Inflammatory macrophage treated with lipopolysaccharide for 1 hour (primary cell): ENCODE results near the gene PLA2G1B.
A peak's percentile ranks its signal among the peaks of the same experiment; 100 is the strongest.

Experiments
- DNase-seq, 2 donors: peaks; one replicate each; pipeline ENCODE4 v3.0.0-alpha.2; 2020 to 2022

PLA2G1B gene

DNA sequence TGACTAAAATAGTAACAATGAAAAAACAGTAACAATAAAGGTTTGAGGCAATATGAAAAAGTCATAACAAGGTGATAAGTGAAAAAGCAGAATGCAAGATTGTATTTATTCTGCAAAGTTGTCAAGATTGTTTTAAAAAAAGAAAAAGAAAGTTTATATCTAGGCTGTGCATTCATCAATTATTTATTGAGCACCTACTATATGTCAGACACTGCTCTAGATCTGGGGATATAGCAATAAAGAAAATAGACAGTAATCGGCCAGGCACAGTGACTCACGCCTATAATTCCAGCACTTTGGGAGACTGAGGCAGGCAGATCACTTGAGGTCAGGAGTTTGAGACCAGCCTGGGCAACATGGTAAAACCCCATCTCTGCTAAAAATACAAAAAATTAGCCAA is 3.8 kb downstream of the PLA2G1B start:
- DNase-seq, result no peak

- no peak for DNase-seq
Measured at GRCh38 chr12:120321382-120322202, 6.0 kb downstream of the PLA2G1B start.

- peak; percentile 99 for DNase-seq
Measured at GRCh38 chr12:120317224-120318105, 10.1 kb downstream of the PLA2G1B start.

- DNase-seq, result no peak
Measured at GRCh38 chr12:120316798-120317223, 10.8 kb downstream of the PLA2G1B start.

- no peak for DNase-seq
Measured at GRCh38 chr12:120314220-120314619, 13.4 kb downstream of the PLA2G1B start.

- peak; percentile 90 to 97 for DNase-seq
Measured at GRCh38 chr12:120301962-120302815, 25.4 kb downstream of the PLA2G1B start, which contains the start of gene SIRT4. Gene SIRT4 (plus strand): TSS chr12:120302321. CDS start chr12:120303562, 1,241 bp downstream.

DNA sequence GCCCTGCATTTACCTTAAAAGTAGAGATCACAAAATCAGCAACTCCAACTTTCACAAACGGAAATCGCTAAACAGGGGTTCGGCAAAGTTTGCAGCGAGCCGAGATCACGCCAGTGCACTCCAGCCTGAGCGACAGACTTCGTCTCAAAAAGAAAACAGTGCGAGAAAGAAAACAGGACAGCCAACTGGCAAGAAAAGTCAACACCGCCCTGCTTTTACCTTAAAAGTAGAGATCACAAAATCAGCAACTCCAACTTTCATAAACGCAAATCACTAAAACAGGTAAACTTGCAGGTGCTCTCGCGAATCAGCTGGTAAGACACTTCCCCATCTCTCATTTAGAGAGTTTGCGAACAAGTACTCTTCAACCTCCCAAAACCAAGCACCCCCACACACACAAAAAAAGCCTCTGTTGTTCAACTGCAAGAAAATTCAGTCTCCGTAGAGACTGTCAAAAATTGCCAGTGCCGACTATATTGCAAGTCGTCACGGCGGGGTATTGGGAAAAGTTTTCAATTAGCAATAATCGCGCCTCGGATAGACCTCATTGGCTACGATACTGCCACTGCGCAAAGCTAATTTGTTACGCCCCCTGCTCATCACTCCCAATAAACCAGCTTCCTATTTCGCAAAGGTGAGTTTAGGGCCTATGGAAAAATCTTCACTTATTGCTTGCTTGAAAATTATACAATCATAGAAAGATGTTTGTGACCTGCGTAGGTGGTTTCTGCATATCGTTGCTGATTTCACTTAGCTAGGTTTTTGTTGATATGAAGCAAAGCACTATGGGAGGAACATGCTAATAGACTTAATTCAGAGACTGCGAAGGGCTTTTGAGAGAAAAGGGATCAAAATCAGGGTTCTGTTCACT is 34.7 kb downstream of the PLA2G1B start, which contains the start of gene RNU4-1:
RNU4-1 (minus strand) TSS at position 577 of the 871 bp plus-strand sequence.
- peak; percentile 96 to 97 for DNase-seq

- no peak for DNase-seq
Measured at GRCh38 chr12:120292411-120292660, 35.2 kb downstream of the PLA2G1B start.

GRCh38 chr12:120290609-120291305 is 36.8 kb downstream of the PLA2G1B start:
- DNase-seq, result peak; percentile 38 to 43

DNA sequence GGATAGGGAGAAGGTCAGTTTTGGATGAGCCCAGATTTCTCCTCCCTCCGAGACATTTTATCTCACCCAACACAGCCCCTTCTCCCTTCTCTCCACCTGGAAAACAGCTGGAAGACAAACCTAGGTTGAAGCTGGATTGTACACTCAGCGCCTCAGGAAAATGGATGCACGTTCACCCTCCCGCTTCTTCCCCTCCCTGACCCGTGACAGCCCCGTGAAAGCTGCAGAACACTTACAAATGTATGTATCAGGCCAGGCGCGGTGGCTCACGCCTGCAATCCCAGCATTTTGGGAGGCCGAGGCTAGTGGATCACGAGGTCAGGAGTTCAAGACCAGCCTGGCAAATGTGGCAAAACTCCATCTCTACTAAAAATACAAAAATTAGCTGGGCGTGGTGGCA is 40.1 kb downstream of the PLA2G1B start:
- no peak for DNase-seq

GRCh38 chr12:120286768-120287490 is 40.6 kb downstream of the PLA2G1B start:
- no peak for DNase-seq

DNA sequence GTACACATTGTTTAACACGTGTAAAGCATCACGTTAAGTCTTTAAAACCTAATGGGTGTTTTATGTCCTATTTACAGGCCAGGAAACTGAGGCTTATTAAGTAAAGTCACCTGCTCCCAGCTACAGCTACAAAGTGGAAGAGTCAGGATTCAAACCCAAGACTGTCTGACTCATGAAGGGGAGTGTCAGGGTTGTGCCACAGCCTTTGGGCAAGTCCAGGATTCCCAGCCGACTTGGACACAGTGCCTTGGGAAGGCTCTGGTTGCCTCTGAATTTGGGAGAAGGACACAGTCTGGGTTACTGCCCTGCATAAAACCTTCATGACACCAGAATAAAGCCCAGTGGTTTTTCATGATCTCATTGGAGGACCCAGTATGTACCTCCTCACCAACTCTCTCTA is 43.2 kb downstream of the PLA2G1B start:
- DNase-seq, result no peak

GRCh38 chr12:120283318-120283717 is 44.3 kb downstream of the PLA2G1B start:
- no peak for DNase-seq

- DNase-seq, result no peak
Measured at GRCh38 chr12:120278137-120279069, 49.2 kb downstream of the PLA2G1B start.

GRCh38 chr12:120276734-120277133 is 50.8 kb downstream of the PLA2G1B start:
- DNase-seq, result no peak
